Hematopoietic multipotent progenitor cell treated with erythropoietin and hydrocortisone succinate and interleukin-3 and kit ligand, for 4 days (in vitro differentiated cells): ENCODE data around the gene ACSM5.
"Not testable (repeated sequence)": the region's sequence is repeated elsewhere in the genome, so short reads cannot be mapped to it uniquely, and the experiment has no call there.

Experiments
- DNase-seq: peaks from one replicate; pipeline ENCODE4 v3.0.0-alpha.2; 2015

ACSM5 gene

GRCh38 chr16:20453633-20454032 lies 44.3 kb downstream of the ACSM5 start:
- DNase-seq = not testable (repeated sequence)

- DNase-seq = not testable (repeated sequence)
These were observed 49.9 kb downstream of the ACSM5 start for GRCh38 chr16:20459227-20459626.

- DNase-seq = not testable (repeated sequence)
These were observed 51.0 kb downstream of the ACSM5 start for GRCh38 chr16:20460313-20460712.

- DNase-seq = not testable (repeated sequence)
These were observed 59.6 kb downstream of the ACSM5 start for GRCh38 chr16:20468954-20469353.

GRCh38 chr16:20469930-20470329 lies 60.6 kb downstream of the ACSM5 start:
- DNase-seq = not testable (repeated sequence)

GRCh38 chr16:20470732-20471131 lies 61.4 kb downstream of the ACSM5 start:
- DNase-seq = not testable (repeated sequence)

- DNase-seq = not testable (repeated sequence)
These were observed 67.9 kb downstream of the ACSM5 start for GRCh38 chr16:20477188-20477744.

GRCh38 chr16:20483989-20484388 lies 74.7 kb downstream of the ACSM5 start:
- not testable (repeated sequence) for DNase-seq

- DNase-seq = no peak
These were observed 75.4 kb downstream of the ACSM5 start for GRCh38 chr16:20484726-20485125.

GRCh38 chr16:20485408-20485807 lies 76.1 kb downstream of the ACSM5 start:
- DNase-seq = no peak
